ENCODE measurements around the gene CCDC192. TPM values are rescaled to one million over a fixed set of nuclear protein-coding genes. Genes with fewer than 3 reads are reported as not detected.
"Not testable (repeated sequence)": the region's sequence is repeated elsewhere in the genome, so short reads cannot be mapped to it uniquely, and the experiment has no call there.

CCDC192 gene, protein sequence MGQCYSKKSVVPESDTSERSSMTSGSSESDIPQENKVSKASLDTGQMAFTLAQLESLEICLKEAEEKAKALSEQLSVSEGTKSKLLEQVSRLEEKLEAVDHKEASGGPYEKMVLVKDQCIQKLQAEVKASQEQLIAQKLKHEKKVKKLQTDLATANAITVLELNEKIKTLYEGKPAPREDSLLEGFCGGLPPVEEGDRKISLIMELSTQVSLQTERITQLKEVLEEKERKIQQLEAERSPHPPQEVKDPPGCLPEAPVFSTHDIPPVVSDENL
- not detected in 2 replicates for polyA plus RNA-seq (2014; cell fraction: cytosol; rRNA removed)
- polyA plus RNA-seq (2014; cell fraction: nucleus; rRNA removed): not detected in 2 replicates

DNA sequence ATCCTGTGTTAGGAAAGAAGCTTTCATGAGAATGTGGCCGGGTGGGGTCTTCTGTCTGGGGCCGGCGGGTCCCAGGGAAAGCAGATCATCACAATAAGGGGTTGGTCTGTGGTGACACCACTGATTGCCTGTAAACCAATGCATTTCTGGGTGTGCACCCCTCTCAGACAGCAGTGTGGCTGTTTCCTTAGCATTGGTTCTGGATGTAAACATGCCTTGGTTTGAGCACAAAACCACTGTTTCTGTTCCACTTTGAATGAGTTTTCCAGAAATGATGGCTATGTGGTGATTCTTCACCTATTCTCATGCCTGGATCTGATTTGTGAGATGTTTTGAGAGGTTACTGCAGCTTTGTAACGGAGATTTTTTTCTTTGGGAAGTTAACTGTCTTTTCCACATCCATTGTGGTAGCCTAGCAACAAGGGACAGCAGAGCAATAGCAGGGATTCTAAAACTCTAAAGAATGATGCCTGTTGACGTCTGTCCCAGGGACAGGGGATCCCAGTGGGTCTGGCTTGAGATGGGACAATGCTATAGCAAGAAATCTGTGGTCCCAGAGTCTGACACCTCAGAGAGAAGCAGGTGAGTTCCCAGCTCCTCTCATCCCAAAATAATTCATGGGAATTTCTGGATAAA, at the start of gene CCDC192:
Gene CCDC192 (plus strand): TSS at position 466 of the 636 bp plus-strand sequence. CDS start 55 bp downstream, at position 521.
- no peak for DNase-seq (ENCODE audit: low spot score)

DNA sequence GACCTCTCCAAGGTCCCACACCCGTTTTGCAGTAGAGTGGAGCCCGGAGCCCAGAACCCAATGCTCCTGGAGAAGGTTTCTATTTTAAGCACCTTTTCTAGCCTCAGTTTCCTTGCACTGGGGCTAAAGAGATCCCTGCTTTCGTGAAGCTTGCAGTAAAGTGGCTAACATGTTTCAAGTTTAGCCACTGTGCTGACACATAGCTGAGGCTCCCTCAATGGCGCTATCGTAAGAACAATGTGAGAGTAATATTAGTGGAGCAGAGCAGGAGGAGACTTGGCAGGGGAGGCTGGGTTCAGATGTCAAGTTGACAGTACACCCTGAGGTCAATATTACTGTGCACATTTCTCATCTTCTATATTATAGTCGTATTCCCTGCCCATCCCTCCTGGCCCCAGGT, 46.4 kb upstream of the CCDC192 start:
- DNase-seq (ENCODE audit: low spot score): no peak

DNA sequence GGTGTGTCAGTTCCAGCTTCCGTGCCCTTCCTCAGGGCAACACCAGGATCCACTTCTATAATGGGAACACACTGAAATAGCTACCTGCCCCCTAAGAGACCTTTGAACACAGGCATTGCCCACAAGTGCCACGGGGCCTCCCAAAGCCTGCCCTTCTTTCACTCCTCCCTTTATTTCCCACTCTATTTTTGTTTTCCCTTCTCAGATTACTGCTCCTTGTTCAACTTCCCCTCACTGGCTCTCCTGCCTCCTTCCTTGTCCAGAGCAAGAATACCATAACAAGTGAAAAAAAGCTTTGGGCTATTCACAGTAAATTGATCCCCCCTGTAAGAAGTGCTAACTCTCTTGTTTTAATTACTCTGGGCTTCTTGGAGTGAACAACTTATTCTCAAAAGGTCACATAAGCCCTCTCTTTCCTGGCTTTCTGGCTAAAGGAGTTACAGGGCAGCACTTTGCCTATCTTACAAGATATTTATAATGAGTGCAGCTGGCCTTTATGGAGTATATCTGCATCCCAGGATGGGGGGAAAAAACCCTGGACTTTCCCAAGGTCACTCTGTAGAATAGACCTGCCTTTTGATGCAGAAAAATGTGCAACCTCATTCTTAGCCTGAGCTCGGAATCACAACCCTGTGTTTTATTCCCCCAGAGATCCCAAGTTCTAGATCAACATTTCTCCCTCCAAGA, 43.0 kb upstream of the CCDC192 start:
- no peak for DNase-seq (ENCODE audit: low spot score)

DNA sequence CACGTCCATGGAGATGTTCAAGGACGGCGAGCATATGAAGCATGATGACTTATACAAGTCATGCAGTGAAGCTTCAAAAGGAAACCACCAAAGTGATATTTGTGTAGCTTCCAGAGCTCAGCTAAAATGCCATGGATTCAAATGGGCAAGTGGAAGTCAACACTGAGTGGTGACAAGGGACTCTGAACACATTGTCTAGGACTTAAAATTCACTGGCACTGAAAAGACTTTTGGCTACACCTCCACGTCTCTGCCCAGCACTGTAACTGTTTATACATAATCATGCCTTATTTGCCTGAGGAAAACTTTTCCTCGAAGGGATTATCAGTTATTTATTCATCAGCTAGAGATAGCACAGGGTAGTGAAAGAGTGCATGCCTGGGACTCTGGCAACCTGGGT, 39.1 kb upstream of the CCDC192 start:
- DNase-seq (ENCODE audit: low spot score): no peak

DNA sequence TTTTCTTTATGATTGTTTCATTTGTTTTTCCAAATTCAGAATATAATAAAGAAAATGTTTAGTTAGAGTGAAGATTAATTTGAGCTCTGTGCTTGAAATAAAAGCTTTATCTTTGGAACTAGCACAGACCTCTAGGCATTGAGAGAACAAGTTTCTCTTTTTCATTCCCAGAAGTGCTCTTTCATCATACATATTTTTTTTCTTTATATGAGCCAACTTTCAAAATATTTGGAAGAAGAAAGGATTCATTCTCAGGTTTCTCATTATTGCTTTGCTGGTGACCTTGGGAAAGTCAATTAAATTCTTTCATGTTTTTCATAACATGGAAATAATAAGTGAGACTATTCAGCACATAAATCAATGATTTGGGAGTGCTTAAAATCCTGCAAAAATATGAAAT, 37.5 kb upstream of the CCDC192 start:
- no peak for DNase-seq (ENCODE audit: low spot score)

DNA sequence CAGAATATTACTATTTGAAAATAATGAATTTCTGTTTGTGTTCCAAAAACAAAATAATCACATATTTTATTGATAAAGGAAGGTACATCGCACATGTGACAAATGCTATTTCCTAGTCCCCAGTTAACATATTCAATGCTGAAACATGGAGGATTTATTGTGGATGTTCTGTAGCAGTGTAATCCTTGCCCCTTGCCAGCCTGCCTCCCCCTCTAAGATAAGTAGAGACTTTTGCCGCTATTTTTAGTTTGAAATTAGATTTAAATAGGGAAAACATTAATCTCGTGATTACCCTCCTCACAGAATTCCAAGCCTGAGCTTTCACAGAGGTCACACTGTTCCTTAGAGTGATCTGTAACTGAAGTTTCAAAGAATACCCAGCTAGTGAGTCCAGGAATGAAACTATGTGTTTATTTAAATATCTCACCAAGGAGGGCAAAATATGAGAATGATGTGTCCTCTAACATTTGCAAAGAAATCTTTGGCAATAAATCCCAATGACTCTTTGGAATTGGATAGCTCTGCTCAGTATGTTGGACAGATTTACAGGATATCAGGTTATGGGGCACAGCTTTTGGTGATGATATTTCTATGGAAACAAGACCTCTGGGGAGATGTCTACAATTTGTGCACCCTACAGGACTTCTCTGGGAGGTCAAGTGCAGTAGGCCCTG, 37.0 kb upstream of the CCDC192 start:
- DNase-seq (ENCODE audit: low spot score): no peak

DNA sequence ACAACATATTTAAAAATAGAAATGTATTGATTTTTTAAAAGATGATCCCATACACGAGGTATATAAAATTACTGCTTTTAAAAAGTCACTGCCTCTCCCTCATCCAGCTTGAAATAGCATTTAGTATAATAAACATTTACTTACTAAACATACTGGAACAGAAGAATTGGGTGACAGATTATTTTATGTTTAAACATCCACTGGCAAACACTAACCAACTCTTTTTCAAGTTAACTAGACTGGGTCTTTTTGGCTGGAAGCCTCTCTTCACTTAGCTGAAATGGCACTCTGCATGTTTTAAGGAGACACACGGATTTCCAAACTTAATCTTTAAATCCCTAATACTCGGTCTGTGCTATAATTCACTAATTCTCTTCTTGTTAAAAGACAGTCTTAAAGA, 35.3 kb upstream of the CCDC192 start:
- DNase-seq (ENCODE audit: low spot score): no peak

DNA sequence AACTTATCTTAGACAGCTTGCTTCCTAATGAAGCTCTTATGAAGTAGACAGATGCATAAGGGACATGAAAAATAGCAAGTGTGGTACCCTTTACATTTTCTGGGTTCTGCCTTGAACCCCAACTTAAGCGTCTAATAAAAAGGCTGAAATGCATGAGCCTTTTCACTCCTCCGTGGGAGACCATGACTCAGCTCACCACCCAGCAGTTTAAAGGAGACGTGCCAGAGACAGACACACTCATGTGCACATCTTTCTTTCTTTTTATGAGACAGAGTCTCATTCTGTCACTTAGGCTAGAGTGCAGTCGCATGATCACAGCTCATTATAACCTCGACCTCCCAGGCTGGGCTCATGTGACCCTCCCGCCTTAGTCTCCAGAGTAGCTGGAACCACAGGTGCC, 32.0 kb upstream of the CCDC192 start:
- DNase-seq (ENCODE audit: low spot score): no peak

DNA sequence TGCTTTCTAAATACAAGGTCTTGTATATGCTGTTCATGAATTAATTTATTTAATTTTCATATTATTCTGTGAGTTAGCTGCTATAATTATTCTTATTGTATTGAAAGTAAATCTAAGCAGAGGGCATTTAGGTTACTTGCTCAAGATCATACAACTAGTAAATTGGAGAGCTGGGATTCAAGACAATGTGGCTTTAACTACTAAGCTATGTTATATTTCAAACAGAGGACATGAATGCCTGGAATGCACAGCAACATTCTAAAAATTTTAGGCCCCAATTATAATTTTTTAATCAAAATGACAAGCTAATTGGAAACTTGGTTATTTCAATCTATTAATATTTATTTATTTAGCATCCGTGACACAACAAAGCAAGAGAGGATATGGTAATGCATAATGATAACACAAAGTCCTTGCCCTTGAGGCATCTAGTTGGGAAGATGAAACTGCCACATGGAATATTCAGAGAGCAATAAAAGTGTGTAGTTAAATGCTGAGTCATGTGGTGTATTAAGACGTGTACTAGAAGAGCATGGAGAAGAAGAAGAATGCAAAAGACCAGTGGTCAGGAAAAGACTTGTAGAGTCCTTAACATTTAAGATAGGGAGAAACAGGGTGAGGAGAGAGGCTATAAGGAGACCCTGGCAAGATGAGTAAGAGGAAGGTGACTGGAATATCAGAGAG, 29.9 kb upstream of the CCDC192 start:
- no peak for DNase-seq (ENCODE audit: low spot score)

DNA sequence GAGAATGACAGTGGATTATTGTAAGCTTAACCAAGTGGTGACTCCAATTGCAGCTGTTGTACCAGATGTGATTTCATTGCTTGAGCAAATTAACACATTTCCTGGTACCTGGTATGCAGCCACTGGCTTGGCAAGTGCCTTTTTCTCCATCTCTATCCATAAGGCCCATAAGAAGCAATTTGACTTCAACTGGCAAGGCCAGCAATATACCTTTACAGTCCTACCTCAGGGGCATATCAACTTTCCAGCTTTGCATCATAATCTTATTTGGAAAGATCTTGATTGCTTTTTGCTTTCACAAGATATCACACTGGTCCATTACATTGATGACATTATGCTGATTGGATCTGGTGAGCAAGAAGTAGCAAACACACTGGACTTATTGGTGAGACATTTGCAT, 26.2 kb upstream of the CCDC192 start:
- DNase-seq (ENCODE audit: low spot score): not testable (repeated sequence)

DNA sequence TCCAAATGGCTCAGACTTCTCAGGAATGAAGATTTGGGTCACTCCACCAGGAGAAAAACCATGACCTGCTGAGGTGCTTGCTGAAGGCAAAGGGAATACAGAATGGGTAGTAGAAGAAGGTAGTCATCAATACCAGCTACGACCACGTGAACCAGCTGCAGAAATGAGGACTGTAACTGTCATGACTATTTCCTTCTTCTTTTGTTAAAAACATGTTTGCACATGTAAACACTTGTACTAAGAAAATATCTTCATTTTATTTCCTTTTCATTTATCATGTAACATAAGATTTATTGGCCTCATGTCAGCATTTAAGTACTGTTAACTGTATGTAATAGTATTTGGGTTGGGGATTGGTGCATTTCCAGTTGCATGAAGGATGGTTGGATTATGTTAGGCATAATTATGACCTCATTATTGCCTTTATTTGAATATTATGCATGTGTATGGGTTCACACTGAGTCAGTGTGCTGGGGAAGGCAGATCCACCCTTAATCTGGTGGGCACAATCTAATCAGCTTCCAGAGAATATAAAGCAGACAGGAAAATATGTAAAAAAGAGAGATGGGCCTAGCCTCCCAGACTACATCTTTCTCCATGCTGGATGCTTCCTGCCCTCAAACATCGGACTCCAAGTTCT, 23.4 kb upstream of the CCDC192 start:
- DNase-seq (ENCODE audit: low spot score): not testable (repeated sequence)

DNA sequence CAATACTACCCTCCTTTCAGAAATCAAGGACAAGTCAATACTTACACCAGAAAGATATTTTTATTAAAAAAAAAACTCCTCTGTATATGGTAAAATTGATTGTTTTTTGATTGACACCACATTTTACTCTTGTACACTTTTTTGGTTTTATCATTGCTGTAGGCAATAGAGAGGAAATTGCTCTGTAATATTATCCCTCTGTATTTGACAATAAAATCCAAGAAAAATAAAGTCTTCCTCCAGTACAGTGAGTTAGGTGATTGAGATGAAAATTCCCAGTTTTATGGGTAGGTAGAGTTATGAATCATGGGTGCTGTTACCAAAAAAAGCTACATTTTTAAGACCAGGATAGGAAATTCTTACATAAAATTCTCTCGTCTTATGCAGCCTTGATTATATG, 22.6 kb upstream of the CCDC192 start:
- no peak for DNase-seq (ENCODE audit: low spot score)

DNA sequence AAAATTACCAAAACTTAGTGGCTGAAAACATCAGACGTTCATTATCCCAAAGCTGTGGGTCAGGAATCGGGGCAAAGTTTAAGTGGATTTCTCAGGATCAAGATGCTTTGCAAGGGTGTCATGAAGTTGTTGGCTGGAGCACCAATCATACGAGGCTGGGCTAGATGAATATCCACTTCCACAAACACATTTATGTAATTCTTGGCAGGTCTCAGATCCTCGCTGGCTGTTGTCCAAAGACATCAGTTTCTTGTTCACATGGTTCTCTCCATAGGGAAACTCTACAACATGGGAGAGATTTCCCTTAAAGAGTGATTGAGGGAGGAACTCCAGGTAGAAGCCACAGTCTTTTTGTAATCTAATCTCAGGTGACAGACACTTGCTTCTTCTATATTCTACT, 20.2 kb upstream of the CCDC192 start:
- DNase-seq (ENCODE audit: low spot score): no peak

DNA sequence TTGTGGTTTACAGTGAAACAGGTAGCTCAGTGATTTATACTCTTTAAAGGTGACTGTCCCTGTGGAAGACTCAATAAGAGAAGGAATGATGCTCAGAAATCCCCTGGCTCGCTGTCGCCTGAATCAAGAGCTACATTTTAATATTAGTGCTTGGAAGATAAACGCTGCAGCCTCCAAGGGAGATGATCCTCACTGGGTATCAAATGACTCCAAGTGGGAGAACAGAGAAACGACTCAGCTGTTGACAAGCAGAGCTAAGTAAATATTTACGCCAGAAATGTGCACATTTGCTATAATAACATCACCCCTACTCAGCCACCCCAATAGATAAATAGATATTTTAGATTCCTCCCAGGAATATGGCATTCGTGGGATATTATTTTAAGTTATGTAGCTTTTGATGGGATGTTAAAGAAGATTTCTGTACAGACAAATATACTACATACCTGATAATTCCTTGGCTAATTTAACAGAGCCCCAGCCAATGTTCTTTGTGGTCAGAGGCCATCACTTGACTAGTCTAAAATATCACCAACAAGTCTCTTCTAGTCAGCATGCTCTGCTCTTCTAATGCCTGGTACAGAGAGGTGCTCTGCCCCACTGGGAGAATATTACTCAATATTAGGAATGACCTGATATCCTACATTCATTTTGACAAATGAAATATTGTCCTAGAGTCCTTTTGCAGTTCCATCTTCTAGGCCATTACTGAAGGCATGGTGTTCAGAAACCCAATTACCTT, 18.3 kb upstream of the CCDC192 start:
- DNase-seq (ENCODE audit: low spot score): no peak

DNA sequence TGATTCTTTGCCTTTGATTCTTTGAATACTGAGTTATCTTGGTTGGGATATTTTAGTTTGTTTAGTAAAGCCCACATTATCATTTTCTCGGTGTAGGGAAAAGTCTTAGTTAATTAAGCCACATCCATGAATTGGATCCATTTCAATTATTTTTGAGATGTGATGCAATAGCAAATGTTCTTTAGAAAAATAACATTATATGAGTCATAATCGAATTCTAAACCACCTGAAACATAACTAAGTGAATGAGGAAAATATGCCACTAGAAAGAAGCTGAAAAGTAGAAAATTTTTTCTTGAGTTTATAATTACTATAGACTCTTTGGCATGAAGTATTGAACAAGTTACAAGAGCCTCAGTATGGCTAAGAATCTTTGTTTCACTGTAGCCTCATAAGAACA, 17.5 kb upstream of the CCDC192 start:
- DNase-seq (ENCODE audit: low spot score): no peak

DNA sequence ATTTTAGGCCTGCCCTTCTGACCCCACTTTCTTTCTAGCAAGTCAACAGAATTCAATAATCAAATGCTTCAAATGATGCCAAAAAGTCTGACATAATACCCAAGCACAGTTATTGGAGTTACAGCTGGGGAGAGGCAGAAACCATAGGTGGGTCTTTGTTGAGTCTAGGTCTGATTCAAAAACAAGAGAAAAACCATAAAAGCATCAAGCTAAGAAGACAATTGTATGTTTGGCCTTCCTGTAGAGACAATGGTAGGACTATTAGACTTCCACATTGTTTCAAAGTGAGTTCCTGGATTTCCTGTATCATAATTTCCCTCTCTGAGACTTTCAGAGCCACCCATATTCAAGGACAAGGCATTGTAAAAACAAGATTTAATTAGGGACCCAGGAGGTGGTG, 16.8 kb upstream of the CCDC192 start:
- no peak for DNase-seq (ENCODE audit: low spot score)

DNA sequence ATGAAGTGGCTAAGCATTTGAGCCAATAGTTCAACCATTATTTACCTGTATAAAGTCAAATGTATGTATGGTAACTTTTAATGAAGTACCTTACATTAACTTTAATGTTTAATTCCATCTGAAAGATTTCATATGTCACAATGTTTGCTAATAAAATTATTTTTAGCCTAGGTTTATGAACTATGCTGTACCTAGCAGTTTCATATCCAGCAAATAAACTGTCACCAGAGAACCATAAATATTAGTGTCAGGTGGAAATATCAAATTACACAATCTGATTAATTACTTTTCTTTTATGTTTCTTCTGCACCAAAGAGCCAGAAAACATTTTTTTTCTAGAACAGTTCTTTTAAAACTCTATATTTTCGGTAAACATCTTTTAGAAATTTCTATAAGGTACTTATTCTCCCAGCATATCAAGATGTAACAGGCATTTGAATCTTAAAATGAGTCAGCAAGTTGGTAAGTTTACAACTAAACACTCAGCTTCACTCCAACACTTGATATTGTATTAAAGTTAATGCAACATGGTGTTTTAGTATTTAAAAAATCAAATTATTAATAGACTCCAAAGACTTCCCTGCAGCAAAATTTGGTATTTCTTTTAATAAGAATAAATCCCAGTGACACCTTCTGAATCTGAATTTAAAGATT, 8.5 kb upstream of the CCDC192 start:
- DNase-seq (ENCODE audit: low spot score): no peak

DNA sequence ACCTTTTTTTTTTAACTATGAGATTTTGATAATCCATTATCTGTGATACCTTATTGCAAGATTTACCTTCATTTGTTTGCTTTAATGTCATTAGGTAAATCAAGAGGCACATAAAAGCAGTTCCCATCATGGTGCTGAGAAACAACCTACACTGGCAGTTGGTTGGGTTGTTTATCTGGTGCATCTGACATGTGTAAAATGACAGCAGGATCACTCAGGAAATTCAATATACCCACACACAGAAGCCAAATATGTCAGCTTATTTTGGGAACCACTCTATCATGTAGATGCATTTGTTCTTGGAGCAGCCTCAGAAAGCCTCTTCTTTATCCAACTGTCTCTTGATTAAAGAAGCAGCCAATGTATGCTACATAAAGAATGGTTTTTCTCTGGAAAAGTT, 7.8 kb upstream of the CCDC192 start:
- DNase-seq (ENCODE audit: low spot score): peak; percentile 81

DNA sequence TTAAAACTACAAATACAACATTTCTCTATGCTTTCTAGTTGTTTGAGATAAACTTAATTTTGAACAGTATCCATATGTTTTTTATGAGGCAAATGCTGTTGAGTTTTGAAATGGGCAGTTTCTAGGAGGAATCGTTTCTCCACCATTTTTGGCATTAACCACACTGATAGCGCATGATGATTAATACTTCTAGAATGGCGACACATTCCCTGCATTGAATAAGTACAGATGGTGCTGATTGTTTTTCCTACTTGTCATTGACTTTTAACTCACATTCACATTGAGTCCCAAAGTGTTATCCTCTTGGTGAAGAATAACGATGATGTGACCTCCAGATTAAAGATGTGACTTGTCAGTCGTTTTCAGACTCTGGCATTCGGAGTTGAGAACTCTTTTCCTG, 6.5 kb upstream of the CCDC192 start:
- no peak for DNase-seq (ENCODE audit: low spot score)

Data from SK-N-DZ (cell line).